ENCODE measurements around the gene SIGLEC15.

SIGLEC15 gene

DNA sequence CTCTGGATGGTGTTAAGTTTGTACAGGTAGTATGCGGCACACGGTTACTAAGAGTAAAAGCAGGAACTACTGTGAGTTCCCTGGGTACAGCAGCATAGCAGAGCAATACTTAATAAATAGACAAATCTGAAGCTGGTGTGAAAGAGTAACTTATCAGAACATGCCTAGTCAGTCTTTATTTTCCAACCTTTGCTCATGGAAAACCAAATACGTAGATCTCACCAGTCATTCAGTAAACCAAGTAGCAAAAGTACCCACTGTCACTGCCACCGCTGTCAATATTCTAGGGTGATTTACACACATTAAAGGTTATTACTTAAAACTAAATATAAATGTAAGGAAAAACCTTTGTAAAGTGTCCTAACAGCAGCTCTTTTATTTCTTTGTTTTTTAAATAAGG is 35.0 kb downstream of the SIGLEC15 start:
- POLR2A ChIA-PET (ENCODE audit: low non-redundant PET) = no interaction called here

DNA sequence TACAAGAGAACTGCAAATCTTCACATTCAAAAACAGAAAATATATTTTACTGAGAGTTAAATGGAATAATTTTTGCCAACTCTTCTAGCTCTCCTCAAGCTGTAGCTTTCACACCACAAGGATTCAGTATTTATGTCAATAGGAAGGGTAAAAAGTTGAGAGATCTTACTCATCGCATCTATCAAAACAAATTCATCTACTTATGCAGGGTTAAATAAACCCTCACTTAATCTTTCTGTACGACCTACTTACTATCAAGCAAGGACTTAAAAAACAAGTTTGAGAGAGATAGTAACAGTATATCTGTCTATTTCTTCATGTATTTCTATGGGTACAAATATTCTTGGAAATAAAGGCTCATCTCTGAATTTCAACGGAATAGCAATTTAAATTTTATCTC is 35.5 kb downstream of the SIGLEC15 start:
- H3K27ac ChIP-seq = no peak overlapping the region
- CTCF ChIA-PET = no interaction called here
- TF ChIP-seq, protein P1, sequence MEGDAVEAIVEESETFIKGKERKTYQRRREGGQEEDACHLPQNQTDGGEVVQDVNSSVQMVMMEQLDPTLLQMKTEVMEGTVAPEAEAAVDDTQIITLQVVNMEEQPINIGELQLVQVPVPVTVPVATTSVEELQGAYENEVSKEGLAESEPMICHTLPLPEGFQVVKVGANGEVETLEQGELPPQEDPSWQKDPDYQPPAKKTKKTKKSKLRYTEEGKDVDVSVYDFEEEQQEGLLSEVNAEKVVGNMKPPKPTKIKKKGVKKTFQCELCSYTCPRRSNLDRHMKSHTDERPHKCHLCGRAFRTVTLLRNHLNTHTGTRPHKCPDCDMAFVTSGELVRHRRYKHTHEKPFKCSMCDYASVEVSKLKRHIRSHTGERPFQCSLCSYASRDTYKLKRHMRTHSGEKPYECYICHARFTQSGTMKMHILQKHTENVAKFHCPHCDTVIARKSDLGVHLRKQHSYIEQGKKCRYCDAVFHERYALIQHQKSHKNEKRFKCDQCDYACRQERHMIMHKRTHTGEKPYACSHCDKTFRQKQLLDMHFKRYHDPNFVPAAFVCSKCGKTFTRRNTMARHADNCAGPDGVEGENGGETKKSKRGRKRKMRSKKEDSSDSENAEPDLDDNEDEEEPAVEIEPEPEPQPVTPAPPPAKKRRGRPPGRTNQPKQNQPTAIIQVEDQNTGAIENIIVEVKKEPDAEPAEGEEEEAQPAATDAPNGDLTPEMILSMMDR (conservative IDR thresholded peaks at IDR 0.05; ENCODE audit: low read depth) = no peak
- no peak for DNase-seq (ENCODE audit: low spot score)
- POLR2A ChIA-PET (ENCODE audit: low non-redundant PET) = no interaction called here

More for the DNA sequence above, 35.0 kb downstream of the SIGLEC15 start:
- H3K27ac ChIP-seq = no peak overlapping the region
- DNase-seq (ENCODE audit: low spot score) = no peak
- TF ChIP-seq, protein P1 (conservative IDR thresholded peaks at IDR 0.05; ENCODE audit: low read depth) = no peak
- CTCF ChIA-PET = no interaction called here

DNA sequence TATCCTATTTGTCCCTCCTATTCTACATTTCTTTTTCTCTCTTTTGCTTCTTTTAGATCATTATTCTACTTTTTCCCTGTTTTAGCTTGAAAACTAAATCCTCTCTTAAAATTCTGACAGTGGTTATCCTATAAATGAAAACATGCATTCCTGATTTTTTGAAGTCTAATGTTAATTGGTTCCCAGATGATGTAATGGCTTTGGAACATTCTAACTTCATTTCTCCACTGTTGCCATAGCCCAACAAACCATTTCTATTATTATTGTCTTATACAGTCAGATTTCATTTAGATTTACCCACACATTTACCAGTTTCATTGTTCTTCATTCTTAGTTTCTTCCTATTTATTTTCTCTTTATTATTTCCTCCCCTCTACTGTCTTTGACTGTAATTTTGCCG is 36.5 kb downstream of the SIGLEC15 start:
- POLR2A ChIA-PET (ENCODE audit: low non-redundant PET) = no interaction called here
- DNase-seq (ENCODE audit: low spot score) = no peak
- no peak overlapping the region for H3K27ac ChIP-seq
- CTCF ChIA-PET = interaction anchor here (0.7 kb wide), 1 partner anchor 27 kb away, joined by 4 read pairs; no protein-coding TSS in a partner anchor
- TF ChIP-seq, protein P1 (conservative IDR thresholded peaks at IDR 0.05; ENCODE audit: low read depth) = no peak

DNA sequence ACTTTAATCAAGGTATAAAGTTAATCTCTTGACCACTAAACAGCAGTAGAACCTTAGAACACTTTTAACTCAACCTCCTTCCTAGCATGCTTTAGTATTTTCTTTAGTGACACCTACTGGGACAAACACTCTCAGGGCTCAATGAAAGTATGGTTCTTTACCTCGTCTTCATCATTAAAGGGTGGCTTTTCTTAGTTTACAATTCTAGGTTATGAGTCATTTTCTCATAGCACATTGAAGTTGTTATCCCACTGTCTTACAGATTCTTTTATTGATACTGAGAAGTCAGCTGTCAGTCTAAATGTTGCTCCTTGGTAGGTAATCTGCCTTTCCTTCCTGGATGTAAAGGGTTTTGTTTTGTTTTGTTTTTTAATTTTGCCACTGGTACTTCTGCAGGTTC is 38.0 kb downstream of the SIGLEC15 start:
- CTCF ChIA-PET = interaction anchor here (0.6 kb wide), 1 partner anchor 141 kb away, joined by 3 read pairs; no protein-coding TSS in a partner anchor
- TF ChIP-seq, protein P1 (conservative IDR thresholded peaks at IDR 0.05; ENCODE audit: low read depth) = no peak
- DNase-seq (ENCODE audit: low spot score) = no peak
- H3K27ac ChIP-seq = no peak overlapping the region
- POLR2A ChIA-PET (ENCODE audit: low non-redundant PET) = no interaction called here

DNA sequence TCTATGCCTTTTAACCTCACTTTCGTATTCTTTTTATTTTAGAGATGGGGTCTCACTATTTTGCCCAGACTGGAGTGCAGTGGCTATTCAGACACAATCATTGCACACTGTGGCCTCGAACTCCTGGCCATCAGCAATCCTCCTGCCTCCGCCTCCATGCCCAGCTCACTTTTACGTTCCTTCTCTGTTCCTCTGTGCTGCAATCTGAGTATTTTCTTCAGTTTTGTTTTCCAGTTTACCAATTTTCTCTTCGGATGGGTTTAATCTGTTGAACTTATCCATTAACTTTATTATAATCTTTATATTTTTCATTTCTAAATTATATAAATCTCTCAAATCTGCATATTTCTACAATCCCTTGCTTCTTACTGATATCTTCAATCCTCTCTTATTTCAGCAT is 38.6 kb downstream of the SIGLEC15 start:
- DNase-seq (ENCODE audit: low spot score) = no peak
- POLR2A ChIA-PET (ENCODE audit: low non-redundant PET) = no interaction called here

DNA sequence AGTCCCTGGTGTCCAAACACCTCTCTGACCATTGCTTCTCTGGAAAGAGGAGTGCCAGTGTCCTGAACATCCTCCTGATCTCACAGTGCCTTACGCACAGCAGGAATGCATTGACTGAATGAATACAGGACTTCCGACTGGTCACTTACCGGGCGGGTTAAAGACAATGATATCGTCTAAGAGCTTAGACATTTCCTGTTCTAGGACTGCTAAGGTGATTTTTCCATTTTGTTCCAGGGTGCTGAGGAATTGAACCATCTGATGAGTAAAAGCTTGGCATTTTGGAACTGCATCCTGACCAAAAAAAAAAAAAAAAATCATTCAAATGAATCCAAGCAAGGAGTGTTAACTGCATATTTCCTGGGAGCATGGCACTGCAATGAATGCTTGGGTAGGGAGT is 40.0 kb downstream of the SIGLEC15 start:
- ChIA-PET POLR2A (ENCODE audit: low non-redundant PET) (no interaction called here), CTCF (no interaction called here)
- no peak for DNase-seq (ENCODE audit: low spot score)
- TF ChIP-seq, protein P1 (conservative IDR thresholded peaks at IDR 0.05; ENCODE audit: low read depth) = no peak
- H3K27ac ChIP-seq = no peak overlapping the region

More for the DNA sequence above, 38.6 kb downstream of the SIGLEC15 start:
- no peak overlapping the region for H3K27ac ChIP-seq
- TF ChIP-seq, protein P1 (conservative IDR thresholded peaks at IDR 0.05; ENCODE audit: low read depth) = no peak
- CTCF ChIA-PET = interaction anchor here (0.6 kb wide), 1 partner anchor 141 kb away, joined by 3 read pairs; no protein-coding TSS in a partner anchor

DNA sequence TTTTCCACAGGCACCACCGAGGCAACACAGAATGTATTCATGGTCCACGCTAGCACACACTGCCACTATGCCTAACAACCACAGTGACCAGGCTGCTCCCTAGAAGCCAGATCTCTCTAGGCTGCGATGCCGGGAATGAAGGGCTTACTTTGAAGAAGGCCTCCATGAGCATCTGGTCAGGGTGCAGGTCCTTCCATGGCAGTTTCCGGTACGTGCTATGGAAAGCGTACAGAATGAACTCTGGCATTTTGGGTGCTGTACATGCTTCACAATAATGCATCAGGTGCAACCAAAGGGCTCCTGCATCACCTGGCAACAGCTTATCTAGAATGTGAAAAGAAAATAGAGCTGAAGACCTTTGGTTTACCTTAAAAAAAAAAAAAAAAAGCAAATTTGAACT is 44.9 kb downstream of the SIGLEC15 start:
- TF ChIP-seq, protein P1 (conservative IDR thresholded peaks at IDR 0.05; ENCODE audit: low read depth) = no peak
- CTCF ChIA-PET = no interaction called here
- no peak for DNase-seq (ENCODE audit: low spot score)
- POLR2A ChIA-PET (ENCODE audit: low non-redundant PET) = no interaction called here
- H3K27ac ChIP-seq = no peak overlapping the region
